Nephron progenitor cell (in vitro differentiated cells): Measurements from ENCODE around the gene NYNRIN.

Experiments
- DNase-seq: peaks from one replicate; pipeline ENCODE4 v3.0.0; 2021
- H3K27ac Mint-ChIP-seq: 2 replicates; pipeline ENCODE4 v1.8.0; 2021; ENCODE audit warnings: mild to moderate bottlenecking, moderate library complexity, mixed read lengths
- H3K27me3 Mint-ChIP-seq: 2 replicates; pipeline ENCODE4 v1.8.0; 2021; ENCODE audit warnings: mild to moderate bottlenecking, low read depth, mixed read lengths; ENCODE audit not compliant: poor library complexity
- H3K36me3 Mint-ChIP-seq: 2 replicates; pipeline ENCODE4 v1.8.0; 2021; ENCODE audit warnings: low read depth, mixed read lengths
- H3K4me1 Mint-ChIP-seq: 2 replicates; pipeline ENCODE4 v1.8.0; 2021; ENCODE audit warnings: mixed read lengths
- H3K4me3 Mint-ChIP-seq: 2 replicates; pipeline ENCODE4 v1.8.0; 2021; ENCODE audit warnings: mild to moderate bottlenecking, moderate library complexity, mixed read lengths
- H3K9me3 Mint-ChIP-seq: 2 replicates; pipeline ENCODE4 v1.8.0; 2021; ENCODE audit warnings: mild to moderate bottlenecking, moderate library complexity, mixed read lengths
- CTCF ChIP-seq: fragments of 200-600 bp; sonication (generic); IDR thresholded peaks from 2 replicates; pipeline ENCODE4 v1.5.0; 2021; ENCODE audit warnings: antibody characterized with exemption

Gene NYNRIN

DNA sequence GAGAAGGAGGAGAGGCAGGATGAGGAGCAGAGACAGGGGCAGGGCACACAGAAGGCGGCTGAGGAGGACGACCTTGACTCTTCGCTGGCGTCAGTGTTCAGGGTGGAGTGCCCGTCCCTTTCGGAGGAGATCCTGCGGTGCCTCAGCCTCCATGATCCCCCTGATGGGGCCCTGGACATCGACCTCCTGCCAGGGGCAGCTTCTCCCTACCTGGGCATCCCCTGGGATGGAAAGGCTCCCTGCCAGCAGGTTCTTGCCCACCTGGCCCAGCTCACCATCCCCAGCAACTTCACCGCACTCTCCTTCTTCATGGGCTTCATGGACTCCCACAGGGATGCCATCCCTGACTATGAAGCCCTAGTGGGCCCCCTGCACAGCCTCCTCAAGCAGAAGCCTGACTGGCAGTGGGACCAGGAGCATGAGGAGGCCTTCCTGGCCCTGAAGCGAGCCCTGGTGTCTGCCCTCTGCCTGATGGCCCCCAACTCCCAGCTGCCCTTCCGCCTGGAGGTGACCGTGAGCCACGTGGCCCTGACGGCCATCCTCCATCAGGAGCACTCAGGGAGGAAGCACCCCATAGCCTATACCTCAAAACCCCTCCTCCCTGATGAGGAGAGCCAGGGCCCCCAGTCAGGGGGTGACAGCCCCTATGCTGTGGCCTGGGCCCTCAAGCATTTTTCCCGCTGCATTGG lies 16.1 kb downstream of the NYNRIN start:
- Mint-ChIP-seq H3K36me3 (peaks cover 53% of the 10 kb centered on the region), H3K9me3 (no peaks in the 10 kb centered on the region), H3K27ac (no peak overlapping the region)

DNA sequence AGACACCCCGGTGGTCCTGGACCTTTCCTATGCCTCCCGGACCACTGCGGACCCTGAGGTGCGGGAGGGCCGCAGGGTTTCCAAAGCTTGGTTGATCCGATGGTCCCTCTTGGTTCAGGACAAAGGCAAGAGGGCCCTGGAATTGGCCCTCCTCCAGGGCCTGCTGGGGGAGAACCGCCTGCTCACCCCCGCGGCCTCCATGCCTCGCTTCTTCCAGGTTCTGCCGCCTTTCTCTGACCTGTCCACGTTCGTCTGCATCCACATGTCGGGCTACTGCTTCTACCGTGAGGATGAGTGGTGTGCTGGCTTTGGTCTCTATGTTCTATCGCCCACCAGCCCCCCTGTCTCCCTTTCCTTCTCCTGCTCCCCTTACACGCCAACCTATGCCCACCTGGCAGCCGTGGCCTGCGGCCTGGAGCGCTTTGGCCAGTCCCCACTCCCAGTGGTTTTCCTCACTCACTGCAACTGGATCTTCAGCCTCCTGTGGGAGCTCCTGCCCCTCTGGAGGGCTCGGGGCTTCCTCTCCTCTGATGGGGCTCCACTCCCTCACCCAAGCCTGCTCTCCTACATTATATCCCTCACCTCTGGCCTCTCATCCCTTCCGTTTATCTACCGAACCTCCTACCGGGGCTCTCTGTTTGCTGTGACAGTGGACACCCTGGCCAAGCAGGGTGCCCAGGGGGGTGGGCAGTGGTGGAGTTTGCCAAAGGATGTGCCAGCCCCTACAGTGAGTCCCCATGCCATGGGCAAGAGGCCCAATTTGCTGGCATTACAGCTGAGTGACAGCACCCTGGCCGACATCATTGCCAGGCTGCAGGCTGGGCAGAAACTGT lies 16.8 kb downstream of the NYNRIN start:
- Mint-ChIP-seq H3K36me3 (peaks cover 51% of the 10 kb centered on the region), H3K4me1 (peaks cover 5% of the 10 kb centered on the region), H3K9me3 (no peaks in the 10 kb centered on the region), H3K4me3 (no peak overlapping the region), H3K27me3 (peaks cover 13% of the 10 kb centered on the region), H3K27ac (peak overlapping the region; percentile 94)
- no peak for DNase-seq
- TF ChIP-seq CTCF, result no peak

More for the DNA sequence above, 16.1 kb downstream of the NYNRIN start:
- peaks cover 5% of the 10 kb centered on the region for H3K4me1 Mint-ChIP-seq
- no peak overlapping the region for H3K4me3 Mint-ChIP-seq
- DNase-seq, result no peak
- H3K27me3 Mint-ChIP-seq, result peaks cover 8% of the 10 kb centered on the region
- TF ChIP-seq CTCF, result no peak

- DNase-seq, result no peak
- Mint-ChIP-seq H3K4me1 (peaks cover 5% of the 10 kb centered on the region), H3K9me3 (no peaks in the 10 kb centered on the region), H3K36me3 (peaks cover 45% of the 10 kb centered on the region), H3K27me3 (peaks cover 13% of the 10 kb centered on the region), H3K4me3 (no peak overlapping the region), H3K27ac (peak overlapping the region; percentile 48)
- TF ChIP-seq CTCF, result no peak
Measured at GRCh38 chr14:24416254-24416931, 17.6 kb downstream of the NYNRIN start.

GRCh38 chr14:24416932-24417619 lies 18.3 kb downstream of the NYNRIN start:
- Mint-ChIP-seq H3K36me3 (peaks cover 38% of the 10 kb centered on the region), H3K9me3 (no peaks in the 10 kb centered on the region), H3K4me3 (no peak overlapping the region), H3K4me1 (peaks cover 5% of the 10 kb centered on the region), H3K27me3 (peaks cover 13% of the 10 kb centered on the region), H3K27ac (peak overlapping the region; percentile 90)
- DNase-seq, result no peak
- no peak for TF ChIP-seq CTCF

GRCh38 chr14:24417832-24418491 lies 19.2 kb downstream of the NYNRIN start:
- H3K27ac Mint-ChIP-seq, result no peak overlapping the region

More at GRCh38 chr14:24417832-24418491, 19.2 kb downstream of the NYNRIN start:
- Mint-ChIP-seq H3K4me3 (no peak overlapping the region), H3K27me3 (peaks cover 13% of the 10 kb centered on the region), H3K36me3 (peaks cover 29% of the 10 kb centered on the region), H3K4me1 (peaks cover 5% of the 10 kb centered on the region), H3K9me3 (no peaks in the 10 kb centered on the region)
- no peak for DNase-seq
- no peak for TF ChIP-seq CTCF
